Measurements from ENCODE around the gene NAPG.
"Not testable (repeated sequence)": the region's sequence is repeated elsewhere in the genome, so short reads cannot be mapped to it uniquely, and the experiment has no call there.

NAPG gene

DNA sequence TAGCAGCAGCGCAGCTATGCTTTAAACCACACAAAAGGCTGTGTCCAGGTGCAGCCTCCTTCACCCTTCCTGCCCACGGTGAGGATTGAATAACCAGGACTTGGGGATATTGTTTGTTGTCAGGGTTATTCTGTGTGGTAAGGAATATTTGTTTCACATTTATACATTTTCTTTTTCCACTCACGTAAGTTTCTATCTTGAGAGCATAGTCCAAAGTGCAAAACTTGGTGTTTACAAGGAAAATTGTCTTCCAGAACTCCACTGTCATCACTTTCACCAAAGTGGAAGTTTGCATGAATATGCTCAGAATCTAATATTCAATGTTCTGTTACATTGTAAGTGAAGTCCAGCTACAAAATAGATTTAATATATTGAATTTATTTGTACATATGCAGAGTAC is 26.4 kb downstream of the NAPG start:
- no peak for FAIRE-seq

DNA sequence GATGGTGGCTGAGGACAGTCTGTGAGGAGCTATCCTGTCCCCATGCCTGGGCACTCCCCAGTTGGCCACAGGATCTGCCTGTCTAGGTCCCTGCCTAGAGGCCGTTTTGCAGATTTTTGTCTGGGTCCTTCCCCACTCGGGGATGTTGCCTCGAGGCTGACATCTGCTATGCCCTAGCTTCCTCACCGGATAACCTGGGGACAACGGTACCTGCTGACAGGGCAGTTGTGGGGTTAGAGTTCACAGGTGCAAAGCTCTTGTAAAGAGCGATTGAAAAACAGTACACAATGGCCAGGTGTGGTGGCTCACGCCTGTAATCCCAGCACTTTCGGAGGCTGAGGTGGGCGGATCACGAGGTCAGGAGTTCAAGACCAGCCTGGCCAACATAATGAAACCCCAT is 30.4 kb downstream of the NAPG start:
- FAIRE-seq: not testable (repeated sequence)

DNA sequence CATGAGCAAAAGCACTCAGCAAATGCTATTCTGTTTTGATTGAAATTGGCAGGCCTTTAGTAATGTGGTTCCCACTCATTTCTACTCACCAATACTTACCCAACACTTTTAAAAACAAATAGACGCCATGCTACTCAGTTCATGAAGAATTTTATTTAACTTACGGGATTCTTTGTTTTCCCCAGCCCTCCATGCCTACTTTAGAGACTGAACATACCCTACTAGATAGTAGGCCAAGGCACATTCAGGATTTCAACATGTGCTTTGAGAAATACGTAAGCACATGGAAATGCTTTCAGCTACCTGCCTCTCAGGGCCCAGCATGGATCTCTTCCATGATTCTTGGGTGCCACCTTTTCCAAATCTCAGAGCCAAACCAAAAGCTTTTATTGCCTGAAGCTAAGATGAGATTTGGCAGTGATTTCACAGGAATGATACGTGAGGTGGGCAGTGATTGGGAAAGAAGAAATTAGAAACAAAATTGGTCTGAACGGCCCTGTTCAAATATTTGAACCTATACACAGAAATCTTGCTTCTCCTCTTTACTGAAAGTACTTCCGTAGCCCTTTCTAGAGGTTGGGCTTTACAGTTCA is 31.4 kb downstream of the NAPG start:
- no peak for FAIRE-seq

DNA sequence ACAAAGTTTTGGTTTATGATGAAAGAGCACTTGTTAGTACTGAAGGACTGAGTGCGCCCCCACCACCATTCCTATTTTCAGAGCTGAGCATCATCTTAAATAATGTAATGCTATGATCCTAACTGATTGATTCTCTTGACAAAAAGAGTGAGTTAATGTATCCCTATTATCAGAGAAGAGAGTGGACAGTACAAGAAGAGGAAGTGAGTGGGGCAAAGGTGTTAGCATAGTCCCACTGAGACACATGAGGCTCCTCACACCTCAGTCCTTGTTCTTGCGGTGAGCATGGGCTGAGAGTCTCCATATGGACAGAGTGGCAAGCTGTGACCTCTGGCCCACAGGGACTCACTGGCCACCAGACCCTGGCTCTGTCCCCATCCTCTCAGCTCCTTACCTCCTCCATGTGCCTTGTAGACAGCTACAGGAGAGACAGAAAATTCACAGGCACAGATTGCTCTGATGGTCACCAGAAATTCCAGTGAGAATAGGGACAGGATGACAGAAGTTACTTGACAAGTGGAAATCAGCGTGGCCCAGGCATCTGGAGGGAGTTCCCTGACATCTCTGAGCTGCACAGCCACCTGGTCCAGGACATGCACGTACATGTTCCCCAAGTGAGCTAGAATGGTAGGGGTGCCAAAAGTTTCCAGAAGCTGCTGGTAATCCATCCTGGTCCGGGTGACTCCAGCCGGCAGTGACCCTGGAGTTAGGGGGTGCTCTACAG is 32.6 kb downstream of the NAPG start:
- FAIRE-seq: no peak

DNA sequence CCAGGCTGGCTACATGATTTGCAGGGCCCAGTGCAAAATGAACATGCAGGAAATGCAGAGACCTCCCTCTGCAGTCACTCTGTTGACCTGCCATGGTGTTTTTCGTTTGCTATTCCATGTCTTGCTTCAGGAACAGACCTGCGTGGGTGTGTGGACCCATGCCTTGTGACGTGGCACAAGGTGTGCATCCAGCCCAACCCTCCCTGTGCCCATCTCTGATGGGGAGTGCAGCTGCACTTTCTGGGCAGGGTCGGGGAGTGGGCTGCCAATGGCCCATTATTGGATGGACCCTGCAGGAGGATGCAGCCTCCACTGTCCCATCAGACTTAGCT is 33.1 kb downstream of the NAPG start:
- no peak for FAIRE-seq

DNA sequence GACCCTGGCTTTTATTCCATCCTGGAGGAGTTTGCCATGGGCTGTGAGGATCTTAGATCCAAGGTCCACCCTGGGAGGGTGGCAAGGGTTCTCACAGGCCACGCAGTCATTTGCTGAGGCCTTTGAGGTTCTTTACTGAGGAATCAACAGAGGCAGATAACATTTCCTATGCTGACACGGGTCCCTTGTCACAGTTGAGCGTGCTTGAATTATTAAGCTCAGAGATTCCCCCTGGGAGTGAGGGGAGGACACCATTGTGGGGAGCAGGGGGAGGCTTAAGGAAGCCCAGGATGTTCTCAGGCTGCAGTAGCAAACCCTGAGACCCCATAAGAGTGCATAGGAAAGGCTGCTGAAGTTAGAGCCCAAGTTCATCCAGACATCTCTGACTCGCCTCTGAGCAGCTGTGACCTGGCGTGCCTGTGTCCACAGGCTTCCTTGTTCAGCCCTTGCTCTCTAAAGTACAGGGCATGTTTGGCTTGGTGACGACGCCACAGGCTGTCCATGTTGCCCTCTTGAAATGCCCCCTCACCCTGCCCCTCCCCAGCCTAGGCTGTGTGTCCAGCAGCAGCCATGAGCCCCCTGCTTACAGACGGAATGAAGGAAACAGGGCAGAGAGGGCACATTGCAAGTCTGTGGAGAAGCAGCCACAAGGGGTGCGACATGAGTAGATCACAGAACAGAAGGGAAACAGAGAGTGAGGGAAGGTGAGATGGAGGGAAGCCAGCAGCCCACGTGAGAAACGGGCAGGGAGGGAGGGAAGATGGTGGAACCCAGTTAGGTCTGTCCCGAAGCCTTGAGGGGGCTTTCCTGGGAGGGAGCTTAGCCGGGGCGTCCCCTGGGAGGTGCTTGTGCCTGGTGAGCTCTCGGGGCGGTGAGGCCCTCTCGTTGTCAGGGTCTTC is 34.0 kb downstream of the NAPG start:
- FAIRE-seq: no peak

DNA sequence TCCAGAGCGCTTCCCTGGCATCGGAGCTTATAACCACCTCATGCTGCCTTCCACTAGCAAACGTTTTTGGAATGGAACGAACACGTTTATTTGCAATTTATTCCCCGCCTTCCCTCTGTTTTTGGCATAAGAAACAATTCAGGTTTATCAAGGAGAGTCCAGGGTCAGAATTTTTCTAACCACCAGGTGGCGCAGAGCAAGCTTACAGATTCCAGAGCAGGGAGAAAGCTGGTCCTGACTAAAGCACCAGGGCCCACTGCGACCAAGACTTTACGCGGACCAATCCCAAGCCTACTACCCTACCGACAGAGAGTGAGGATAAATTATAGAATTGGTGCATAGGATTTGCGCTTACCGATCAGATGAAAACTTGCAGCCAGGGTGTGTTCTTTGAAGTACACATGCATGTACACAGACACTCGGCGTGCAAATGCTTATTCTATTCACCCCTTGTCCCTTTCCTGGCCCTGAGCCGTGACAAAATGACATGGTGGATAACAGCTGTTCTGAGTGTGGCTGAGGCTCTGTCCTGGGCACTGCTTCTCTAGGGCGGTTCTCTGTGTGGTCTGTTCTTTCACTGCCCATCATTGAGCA is 34.7 kb downstream of the NAPG start:
- FAIRE-seq: no peak

DNA sequence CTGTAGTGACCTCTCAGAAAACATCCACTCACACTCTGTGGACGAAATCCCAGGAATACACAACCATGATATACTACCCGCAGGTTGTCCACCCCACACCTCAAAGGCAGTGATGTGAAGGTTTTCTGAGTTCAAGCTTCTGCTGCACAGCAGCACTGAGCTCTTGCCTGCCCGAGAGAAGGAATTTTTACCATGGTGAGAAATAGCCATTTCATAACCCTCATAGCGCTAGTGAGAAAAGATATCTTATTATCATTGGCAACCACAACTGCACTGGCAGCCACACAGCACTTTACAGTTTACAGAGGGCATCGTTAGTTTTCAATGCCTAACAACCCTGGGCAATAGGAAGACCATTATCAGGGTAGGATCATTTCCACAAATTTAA is 36.9 kb downstream of the NAPG start:
- no peak for FAIRE-seq

DNA sequence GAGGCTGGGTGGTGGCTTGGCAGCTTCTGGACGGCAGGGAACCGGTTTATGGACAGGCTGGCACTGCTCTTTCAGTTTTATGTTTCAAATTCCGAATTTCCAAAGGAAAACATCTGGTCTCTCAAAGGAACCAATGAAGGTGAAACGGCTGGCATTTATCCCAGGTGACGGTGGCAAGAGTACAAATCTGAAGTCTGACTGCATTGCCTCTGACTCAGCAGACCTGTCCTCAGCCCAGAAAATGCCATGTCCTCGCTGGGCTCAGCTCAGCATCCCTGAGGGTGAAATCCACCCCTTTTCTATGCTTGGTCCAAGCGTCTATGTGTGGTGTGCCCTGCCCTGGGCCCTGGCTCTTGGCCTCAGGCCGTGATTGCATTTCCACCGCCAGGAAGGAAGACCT is 38.1 kb downstream of the NAPG start:
- no peak for FAIRE-seq

DNA sequence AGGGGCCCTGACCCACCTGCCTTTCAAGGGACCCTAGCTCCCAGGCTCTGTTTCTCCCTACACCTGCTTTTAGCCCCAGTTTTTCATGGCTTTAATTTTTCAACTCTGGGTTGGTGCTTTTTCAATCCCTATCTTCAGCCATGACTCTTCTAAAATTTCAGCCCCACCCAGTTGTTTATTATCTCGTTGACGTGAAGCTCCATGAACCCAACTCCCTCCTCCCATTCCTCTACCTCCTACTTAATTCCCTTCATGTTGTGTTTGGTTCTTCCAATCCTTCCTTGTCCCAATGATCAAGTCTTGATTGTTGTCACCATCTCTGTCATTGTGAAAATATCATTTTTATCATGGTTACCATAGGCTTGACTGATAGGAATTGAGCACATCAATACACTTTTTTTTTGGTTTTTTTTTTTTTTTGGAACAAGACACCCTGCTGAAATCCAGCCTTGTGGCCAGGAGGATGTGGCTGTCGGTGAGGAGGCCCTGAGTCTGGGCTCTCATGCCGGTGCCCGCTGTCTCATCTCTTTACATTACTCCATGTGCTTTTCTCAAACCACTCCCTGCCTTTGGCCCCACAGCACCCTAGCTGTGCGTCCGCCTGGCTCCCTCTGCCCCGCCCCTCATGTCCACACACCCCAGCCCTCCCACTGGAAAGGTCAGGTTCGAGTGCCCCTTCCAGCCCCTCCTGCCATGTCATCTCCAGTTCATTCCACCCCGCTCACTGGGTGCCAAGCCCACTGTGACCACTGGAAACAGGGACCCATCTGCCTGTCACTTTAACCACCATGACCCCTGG is 39.3 kb downstream of the NAPG start:
- no peak for FAIRE-seq

DNA sequence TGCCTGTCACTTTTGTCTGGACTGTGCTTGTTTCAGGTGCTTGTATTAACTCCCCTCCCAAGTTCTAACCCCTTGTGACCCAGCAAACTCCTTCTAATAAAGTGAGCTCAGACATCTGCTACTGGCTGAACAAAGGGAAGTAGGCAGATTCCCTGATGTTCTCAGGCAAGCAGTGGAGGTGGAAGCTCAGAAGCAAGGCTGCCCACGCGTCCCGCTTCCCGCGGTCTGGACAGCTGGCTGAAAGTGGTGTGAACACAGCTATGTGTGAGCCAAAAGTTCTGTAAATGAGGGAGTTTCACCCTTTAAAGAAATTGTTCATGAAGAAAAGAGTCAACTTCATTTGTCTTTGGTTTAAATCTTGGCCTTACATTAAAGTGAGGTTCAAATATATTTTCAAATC is 40.0 kb downstream of the NAPG start:
- no peak for FAIRE-seq

DNA sequence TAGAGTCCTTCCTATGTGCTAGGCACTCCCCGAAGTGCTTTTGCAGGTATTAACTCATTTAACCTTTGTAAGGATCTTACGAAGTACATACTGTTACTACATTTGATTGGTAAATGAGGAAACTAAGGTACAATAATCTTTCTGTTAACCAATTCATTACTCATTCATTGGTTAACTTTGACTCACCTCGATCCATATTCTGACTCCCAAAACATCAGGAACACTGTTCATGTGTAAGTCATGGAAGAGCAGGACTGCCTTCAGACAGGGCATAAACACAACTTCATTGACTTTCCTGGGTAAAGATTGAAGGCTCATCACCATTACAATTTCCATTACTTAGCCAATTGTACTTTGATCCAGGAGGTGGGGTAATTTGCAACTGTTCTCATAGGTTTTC is 40.6 kb downstream of the NAPG start:
- no peak for FAIRE-seq

DNA sequence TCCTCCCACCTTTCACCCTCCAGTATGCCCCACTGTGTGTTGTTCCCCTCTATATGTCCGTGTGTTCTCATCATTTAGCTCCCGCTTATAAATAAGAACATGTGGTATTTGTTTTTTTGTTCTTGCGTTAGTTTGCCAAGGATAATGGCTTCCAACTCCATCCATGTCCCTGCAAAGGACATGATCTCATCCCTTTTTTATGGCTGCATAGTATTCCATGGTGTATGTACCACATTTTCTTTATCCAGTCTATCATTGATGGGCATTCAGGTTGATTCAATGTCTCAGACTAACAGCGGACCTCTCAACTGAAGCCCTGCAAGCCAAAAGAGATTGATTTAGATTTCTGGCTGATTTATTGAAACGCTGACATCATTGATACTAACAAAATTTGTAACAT is 44.1 kb downstream of the NAPG start:
- not testable (repeated sequence) for FAIRE-seq

DNA sequence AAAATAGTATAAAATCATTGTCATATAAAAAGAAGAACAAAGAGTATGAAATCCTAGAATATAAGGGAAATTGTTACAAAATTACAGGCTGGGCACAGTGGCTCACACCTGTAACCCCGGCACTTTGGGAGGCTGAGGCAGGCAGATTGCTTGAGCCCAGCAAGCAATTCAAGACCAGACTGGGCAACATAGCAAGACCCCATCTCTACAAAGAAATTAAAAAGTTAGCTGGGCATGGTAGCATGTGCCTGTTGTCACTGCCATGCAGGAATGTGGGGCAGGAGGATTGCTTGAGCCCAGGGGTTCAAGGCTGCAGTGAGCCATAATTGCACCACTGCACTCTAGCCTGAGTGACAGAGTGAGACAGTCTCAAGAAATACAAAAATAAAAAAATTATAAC is 44.8 kb downstream of the NAPG start:
- FAIRE-seq: no peak

DNA sequence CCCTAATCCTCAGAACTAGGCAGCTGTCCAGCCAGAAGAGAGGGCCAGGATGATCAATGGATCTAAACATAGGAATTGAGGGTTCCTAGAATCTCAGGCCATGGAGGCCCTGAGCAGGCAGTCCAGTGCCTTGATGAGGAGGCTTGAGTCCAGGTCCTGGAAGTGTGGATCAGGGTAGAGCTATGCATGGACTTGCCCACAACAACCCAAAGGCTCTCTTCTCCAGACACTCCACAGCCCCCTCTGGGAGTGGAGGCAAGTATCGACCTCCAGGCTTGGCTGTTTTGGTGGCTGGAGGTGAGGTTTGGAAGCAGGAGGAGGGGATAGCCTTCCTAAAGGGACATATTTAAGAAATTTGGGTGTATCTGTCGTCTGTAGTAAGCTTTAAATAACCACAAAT is 45.7 kb downstream of the NAPG start:
- FAIRE-seq: no peak

DNA sequence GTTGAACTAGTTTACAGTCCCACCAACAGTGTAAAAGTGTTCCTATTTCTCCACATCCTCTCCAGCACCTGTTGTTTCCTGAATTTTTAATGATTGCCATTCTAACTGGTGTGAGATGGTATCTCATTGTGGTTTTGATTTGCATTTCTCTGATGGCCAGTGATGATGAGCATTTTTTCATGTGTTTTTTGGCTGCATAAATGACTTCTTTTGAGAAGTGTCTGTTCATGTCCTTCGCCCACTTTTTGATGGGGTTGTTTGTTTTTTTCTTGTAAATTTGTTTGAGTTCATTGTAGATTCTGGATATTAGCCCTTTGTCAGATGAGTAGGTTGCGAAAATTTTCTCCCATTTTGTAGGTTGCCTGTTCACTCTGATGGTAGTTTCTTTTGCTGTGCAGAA is 47.4 kb downstream of the NAPG start:
- FAIRE-seq: not testable (repeated sequence)

DNA sequence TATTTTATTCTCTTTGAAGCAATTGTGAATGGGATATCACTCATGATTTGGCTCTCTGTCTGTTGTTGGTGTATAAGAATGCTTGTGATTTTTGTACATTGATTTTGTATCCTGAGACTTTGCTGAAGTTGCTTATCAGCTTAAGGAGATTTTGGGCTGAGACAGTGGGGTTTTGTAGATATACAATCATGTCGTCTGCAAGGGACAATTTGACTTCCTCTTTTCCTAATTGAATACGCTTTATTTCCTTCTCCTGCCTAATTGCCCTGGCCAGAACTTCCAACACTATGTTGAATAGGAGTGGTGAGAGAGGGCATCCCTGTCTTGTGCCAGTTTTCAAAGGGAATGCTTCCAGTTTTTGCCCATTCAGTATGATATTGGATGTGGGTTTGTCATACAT is 48.6 kb downstream of the NAPG start:
- FAIRE-seq: not testable (repeated sequence)

DNA sequence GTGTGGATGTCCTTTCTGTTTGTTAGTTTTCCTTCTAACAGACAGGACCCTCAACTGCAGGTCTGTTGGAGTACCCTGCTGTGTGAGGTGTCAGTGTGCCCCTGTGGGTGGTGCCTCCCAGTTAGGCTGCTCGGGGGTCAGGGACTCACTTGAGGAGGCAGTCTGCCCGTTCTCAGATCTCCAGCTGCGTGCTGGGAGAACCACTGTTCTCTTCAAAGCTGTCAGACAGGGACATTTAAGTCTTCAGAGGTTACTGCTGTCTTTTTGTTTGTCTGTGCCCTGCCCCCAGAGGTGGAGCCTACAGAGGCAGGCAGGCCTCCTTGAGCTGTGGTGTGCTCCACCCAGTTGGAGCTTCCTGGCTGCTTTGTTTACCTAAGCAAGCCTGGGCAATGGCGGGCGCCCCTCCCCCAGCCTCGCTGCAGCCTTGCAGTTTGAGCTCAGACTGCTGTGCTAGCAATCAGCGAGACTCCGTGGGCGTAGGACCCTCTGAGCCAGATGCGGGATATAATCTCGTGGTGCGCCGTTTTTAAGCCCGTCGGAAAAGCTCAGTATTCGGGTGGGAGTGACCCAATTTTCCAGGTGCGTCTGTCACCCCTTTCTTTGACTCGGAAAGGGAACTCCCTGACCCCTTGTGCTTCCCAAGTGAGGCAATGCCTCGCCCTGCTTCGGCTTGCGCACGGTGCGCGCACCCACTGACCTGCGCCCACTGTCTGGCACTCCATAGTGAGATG is 52.2 kb downstream of the NAPG start:
- not testable (repeated sequence) for FAIRE-seq

DNA sequence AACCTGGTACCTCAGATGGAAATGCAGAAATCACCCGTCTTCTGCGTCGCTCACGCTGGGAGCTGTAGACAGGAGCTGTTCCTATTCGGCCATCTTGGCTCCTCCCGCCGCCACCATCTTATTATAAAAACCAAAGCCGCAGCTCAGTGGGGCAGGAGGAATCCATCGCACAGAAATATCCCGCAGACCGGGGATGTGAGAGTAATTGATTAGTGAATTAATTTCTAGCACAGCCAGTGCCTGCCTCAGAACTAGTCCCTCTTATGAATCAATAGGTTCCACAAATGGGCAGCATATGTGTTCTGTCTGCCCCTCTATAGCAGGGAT is 52.7 kb downstream of the NAPG start:
- FAIRE-seq: not testable (repeated sequence)

DNA sequence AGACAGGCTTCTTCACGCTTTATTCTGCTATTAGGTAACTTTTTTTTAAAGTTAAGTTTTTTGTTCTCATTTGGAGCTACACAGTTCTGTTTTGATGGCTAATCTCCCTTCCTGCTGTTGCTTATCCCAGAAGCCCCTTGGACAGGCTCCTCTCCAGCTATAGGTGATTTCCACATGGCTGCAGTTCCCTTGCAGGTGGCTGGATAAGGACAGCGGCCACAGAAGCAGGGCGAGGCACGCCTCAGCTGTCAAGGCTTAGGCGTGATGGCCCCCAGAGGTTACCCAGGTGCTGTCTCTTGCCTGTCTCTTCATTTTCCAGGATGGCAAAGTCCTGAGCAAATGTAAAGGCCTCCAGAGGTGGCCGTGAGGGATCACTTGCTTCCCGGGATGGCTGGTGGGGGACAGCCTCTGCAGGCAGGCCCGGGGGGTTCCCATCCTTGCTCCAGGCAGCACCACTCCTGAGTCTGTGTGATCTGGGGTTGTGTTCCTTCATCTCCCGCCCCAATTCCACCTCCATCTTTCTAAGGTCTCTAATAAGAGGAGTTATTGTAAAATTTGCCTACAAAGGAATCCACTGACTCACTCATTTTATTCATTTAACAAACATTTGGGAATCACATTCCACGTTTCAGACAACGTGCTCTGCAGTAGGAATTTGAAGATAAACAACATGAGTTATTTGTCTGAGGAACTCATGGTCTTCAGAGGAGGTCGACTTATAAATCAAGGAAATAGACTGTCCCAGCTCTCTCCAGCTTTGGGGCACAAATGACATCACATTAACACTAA is 53.4 kb downstream of the NAPG start:
- FAIRE-seq: no peak

DNA sequence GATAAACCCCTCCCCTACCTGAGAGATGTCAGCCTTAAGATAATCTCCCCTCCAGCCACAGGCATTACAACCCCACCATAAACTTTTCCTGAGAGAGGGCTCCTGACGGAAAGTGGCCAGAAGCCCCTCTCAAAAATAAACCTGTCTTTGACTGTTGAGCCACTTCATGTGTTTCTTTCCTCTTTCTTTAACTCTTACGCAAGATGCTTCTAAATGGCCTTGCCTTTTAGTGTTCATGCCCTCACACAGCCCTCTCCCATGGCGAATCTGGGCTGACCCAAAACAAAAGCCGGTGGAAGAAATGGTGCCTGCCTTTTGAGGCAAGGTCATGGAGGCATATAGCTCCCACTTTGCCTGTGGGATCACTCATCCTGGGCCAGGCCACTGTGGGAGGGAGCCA is 54.4 kb downstream of the NAPG start:
- FAIRE-seq: no peak

All from endometrium (tissue), 2 donors.